ENCODE measurements around the gene ANAPC15.
A peak's percentile ranks its signal among the peaks of the same experiment; 100 is the strongest.

ANAPC15 gene

DNA sequence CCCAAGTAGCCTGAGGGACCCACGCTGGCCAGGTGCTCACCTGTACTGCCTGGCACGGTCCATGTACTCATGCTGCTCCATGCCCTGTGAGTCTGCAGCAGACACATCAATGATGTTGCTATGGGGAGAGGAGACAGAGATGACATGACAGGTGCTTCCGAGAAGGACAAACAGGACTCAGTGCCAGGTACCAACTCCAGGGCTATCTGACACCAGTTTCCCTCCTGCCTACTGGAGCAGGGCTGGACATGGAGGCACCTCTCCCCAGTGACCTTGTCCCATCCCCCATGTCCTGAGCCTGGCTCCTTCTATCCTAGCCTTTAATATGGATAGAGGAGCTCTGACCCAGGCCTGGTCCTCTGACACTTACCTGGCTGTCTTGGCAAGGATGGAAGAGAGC is 13.8 kb downstream of the ANAPC15 start:
- Histone ChIP-seq H3K23ac (ENCODE audit: low read length) (no peak overlapping the region), H3K4me2 (ENCODE audit: low read length) (no peak overlapping the region), H3K4me3 (ENCODE audit: low read length) (no peak overlapping the region), H3K4me1 (ENCODE audit: control insufficient read depth, low read depth, low read length) (peaks cover 5% of the 10 kb centered on the region), H3K79me2 (ENCODE audit: control insufficient read depth, insufficient read depth, low read length) (peaks cover 27% of the 10 kb centered on the region), H3K18ac (ENCODE audit: low read length) (no peak overlapping the region), H3K27ac (ENCODE audit: low read depth, low read length) (no peak overlapping the region), H3K56ac (ENCODE audit: low read length) (no peak overlapping the region), H3K36me3 (ENCODE audit: control insufficient read depth, insufficient read depth, low read length) (peaks cover 8% of the 10 kb centered on the region), H2AK5ac (ENCODE audit: low read length) (no peak overlapping the region), H3K79me1 (ENCODE audit: low read length) (peaks cover 31% of the 10 kb centered on the region), H2BK120ac (ENCODE audit: low read depth, low read length) (no peak overlapping the region), H2BK15ac (replicated peaks; ENCODE audit: low read depth) (no peak overlapping the region), H3K4ac (ENCODE audit: low read depth, low read length) (no peak overlapping the region), H4K8ac (ENCODE audit: low read depth, low read length) (no peak overlapping the region), H4K5ac (ENCODE audit: low read length) (no peak overlapping the region), H3K27me3 (ENCODE audit: insufficient read depth, low read length, poor library complexity) (no peaks in the 10 kb centered on the region), H3K9ac (ENCODE audit: low read length) (no peak overlapping the region), H2BK5ac (ENCODE audit: low read length) (no peak overlapping the region)
- no peak for DNase-seq
- WGBS (ENCODE audit: extremely low coverage, insufficient coverage, low lambda C conversion rate) = no CpG with 5 or more reads among the region's 3 CpGs

DNA sequence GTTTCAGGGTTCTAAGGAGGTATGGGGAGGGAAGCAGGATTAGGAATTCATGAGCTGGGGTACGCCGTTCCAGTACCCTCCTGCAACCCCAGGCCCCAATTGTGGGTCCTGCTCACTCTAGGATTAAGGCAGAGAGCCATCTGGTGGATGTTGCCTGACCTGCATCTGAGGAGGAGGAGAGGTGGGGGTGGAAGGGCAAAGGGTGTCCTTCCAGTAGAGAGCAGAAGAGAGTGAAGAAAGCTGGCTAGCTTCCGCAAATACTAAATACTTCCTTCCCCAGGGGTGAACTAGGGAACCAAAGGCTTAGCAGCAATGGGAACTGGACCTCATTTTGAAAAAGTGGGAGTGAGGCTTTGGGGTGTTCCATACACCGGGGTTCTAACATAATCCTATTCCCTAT is 21.2 kb downstream of the ANAPC15 start:
- H3K56ac ChIP-seq (ENCODE audit: low read length) = no peak overlapping the region
- no peak overlapping the region for H2BK5ac ChIP-seq (ENCODE audit: low read length)
- H3K79me2 ChIP-seq (ENCODE audit: control insufficient read depth, insufficient read depth, low read length) = no peaks in the 10 kb centered on the region
- no peak overlapping the region for H3K23ac ChIP-seq (ENCODE audit: low read length)
- H2BK15ac ChIP-seq (replicated peaks; ENCODE audit: low read depth) = no peak overlapping the region
- H4K5ac ChIP-seq (ENCODE audit: low read length) = no peak overlapping the region
- no CpG with 5 or more reads among the region's 4 CpGs for WGBS (ENCODE audit: extremely low coverage, insufficient coverage, low lambda C conversion rate)
- H3K79me1 ChIP-seq (ENCODE audit: low read length) = no peaks in the 10 kb centered on the region
- H3K27ac ChIP-seq (ENCODE audit: low read depth, low read length) = no peak overlapping the region
- H3K18ac ChIP-seq (ENCODE audit: low read length) = no peak overlapping the region
- no peak overlapping the region for H3K4me3 ChIP-seq (ENCODE audit: low read length)
- H3K4ac ChIP-seq (ENCODE audit: low read depth, low read length) = no peak overlapping the region
- H2BK120ac ChIP-seq (ENCODE audit: low read depth, low read length) = no peak overlapping the region
- peaks cover 2% of the 10 kb centered on the region for H3K36me3 ChIP-seq (ENCODE audit: control insufficient read depth, insufficient read depth, low read length)
- H3K4me1 ChIP-seq (ENCODE audit: control insufficient read depth, low read depth, low read length) = peaks cover 6% of the 10 kb centered on the region
- peak overlapping the region; percentile 8 for H3K9ac ChIP-seq (ENCODE audit: low read length)
- no peak overlapping the region for H2AK5ac ChIP-seq (ENCODE audit: low read length)
- peak; percentile 90 for DNase-seq
- no peak overlapping the region for H3K4me2 ChIP-seq (ENCODE audit: low read length)
- no peak overlapping the region for H4K8ac ChIP-seq (ENCODE audit: low read depth, low read length)
- H3K27me3 ChIP-seq (ENCODE audit: insufficient read depth, low read length, poor library complexity) = no peaks in the 10 kb centered on the region

- H2BK120ac ChIP-seq (ENCODE audit: low read depth, low read length) = no peak overlapping the region
- H3K23ac ChIP-seq (ENCODE audit: low read length) = no peak overlapping the region
- no peak overlapping the region for H2AK5ac ChIP-seq (ENCODE audit: low read length)
- no peak overlapping the region for H3K4me2 ChIP-seq (ENCODE audit: low read length)
- no peak overlapping the region for H2BK5ac ChIP-seq (ENCODE audit: low read length)
- H3K4me1 ChIP-seq (ENCODE audit: control insufficient read depth, low read depth, low read length) = peaks cover 6% of the 10 kb centered on the region
- H3K79me1 ChIP-seq (ENCODE audit: low read length) = no peaks in the 10 kb centered on the region
- no peak overlapping the region for H3K18ac ChIP-seq (ENCODE audit: low read length)
- no peak overlapping the region for H3K4me3 ChIP-seq (ENCODE audit: low read length)
- H3K56ac ChIP-seq (ENCODE audit: low read length) = no peak overlapping the region
- no peaks in the 10 kb centered on the region for H3K36me3 ChIP-seq (ENCODE audit: control insufficient read depth, insufficient read depth, low read length)
- H3K27ac ChIP-seq (ENCODE audit: low read depth, low read length) = peak overlapping the region; percentile 5
- no peaks in the 10 kb centered on the region for H3K79me2 ChIP-seq (ENCODE audit: control insufficient read depth, insufficient read depth, low read length)
- no peak overlapping the region for H4K8ac ChIP-seq (ENCODE audit: low read depth, low read length)
- H3K4ac ChIP-seq (ENCODE audit: low read depth, low read length) = no peak overlapping the region
- DNase-seq = peak; percentile 93
- WGBS (ENCODE audit: extremely low coverage, insufficient coverage, low lambda C conversion rate) = no CpG with 5 or more reads among the region's 4 CpGs
- no peak overlapping the region for H4K5ac ChIP-seq (ENCODE audit: low read length)
- no peak overlapping the region for H2BK15ac ChIP-seq (replicated peaks; ENCODE audit: low read depth)
- no peaks in the 10 kb centered on the region for H3K27me3 ChIP-seq (ENCODE audit: insufficient read depth, low read length, poor library complexity)
- no peak overlapping the region for H3K9ac ChIP-seq (ENCODE audit: low read length)
Observed at GRCh38 chr11:72088076-72088808, 24.3 kb downstream of the ANAPC15 start.

DNA sequence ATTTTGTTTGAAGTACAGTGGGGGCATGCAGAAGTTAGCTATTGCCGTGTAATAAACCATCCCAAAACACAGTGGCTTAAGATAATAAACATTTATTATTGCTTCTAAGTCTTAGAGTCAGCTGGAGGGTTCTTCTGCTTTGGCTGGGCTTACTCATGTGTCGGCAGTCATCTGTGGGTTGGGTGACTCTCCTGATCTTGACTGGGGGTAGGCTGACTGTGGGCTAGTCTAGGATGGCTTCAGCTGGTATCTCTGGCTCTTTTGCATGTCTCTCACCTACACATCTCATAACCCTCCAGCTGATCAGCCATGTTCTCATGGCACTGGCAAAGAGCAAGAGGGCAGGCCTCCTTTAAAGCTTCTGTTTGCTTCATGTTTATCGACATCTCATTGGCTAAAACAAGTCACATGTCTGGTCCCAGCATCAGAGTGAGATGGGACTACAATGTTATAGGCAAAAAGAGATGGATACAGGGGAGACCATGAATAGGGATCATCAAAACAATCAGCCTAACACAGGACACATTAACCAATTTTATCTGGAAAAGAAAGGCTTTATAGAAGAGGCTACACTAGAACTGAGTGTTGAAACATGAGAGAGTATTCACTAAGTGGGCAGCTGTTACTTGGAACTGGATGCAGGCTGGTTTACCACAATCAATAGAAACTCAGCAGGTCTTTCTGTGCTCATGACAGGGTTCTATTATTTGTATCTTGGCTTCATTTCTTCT is 26.7 kb downstream of the ANAPC15 start:
- WGBS (ENCODE audit: extremely low coverage, insufficient coverage, low lambda C conversion rate) = no CpG with 5 or more reads among the region's 3 CpGs
- no peak overlapping the region for H3K18ac ChIP-seq (ENCODE audit: low read length)
- H3K23ac ChIP-seq (ENCODE audit: low read length) = no peak overlapping the region
- H4K8ac ChIP-seq (ENCODE audit: low read depth, low read length) = no peak overlapping the region
- H2AK5ac ChIP-seq (ENCODE audit: low read length) = no peak overlapping the region
- H3K9ac ChIP-seq (ENCODE audit: low read length) = no peak overlapping the region
- no peak overlapping the region for H2BK5ac ChIP-seq (ENCODE audit: low read length)
- no peaks in the 10 kb centered on the region for H3K79me1 ChIP-seq (ENCODE audit: low read length)
- no peak overlapping the region for H3K4me2 ChIP-seq (ENCODE audit: low read length)
- H3K4ac ChIP-seq (ENCODE audit: low read depth, low read length) = no peak overlapping the region
- DNase-seq = peak; percentile 70
- H3K36me3 ChIP-seq (ENCODE audit: control insufficient read depth, insufficient read depth, low read length) = no peaks in the 10 kb centered on the region
- no peak overlapping the region for H2BK120ac ChIP-seq (ENCODE audit: low read depth, low read length)
- no peaks in the 10 kb centered on the region for H3K79me2 ChIP-seq (ENCODE audit: control insufficient read depth, insufficient read depth, low read length)
- peaks cover 4% of the 10 kb centered on the region for H3K4me1 ChIP-seq (ENCODE audit: control insufficient read depth, low read depth, low read length)
- H3K4me3 ChIP-seq (ENCODE audit: low read length) = no peak overlapping the region
- no peak overlapping the region for H3K56ac ChIP-seq (ENCODE audit: low read length)
- H4K5ac ChIP-seq (ENCODE audit: low read length) = no peak overlapping the region
- H3K27ac ChIP-seq (ENCODE audit: low read depth, low read length) = no peak overlapping the region
- no peaks in the 10 kb centered on the region for H3K27me3 ChIP-seq (ENCODE audit: insufficient read depth, low read length, poor library complexity)
- no peak overlapping the region for H2BK15ac ChIP-seq (replicated peaks; ENCODE audit: low read depth)

DNA sequence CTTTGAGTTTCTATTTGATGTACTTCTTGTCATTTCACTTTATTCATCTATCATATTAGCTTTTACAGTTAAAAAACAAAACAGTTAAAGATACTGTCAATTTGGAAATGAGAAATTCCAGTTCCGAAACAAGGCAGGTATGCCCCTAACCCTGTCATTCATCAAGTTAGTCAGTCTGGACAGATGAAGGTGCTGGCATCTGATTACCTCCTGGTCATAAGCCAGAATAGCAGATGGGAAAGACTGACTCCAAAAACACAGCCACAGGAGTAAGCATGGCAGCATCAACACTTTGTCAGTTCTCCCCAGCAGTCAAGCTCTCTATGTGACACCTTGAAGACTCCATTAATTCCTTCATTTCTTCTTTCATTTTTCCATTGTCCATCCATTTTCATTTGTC is 27.5 kb downstream of the ANAPC15 start:
- no peak for DNase-seq
- no peaks in the 10 kb centered on the region for H3K36me3 ChIP-seq (ENCODE audit: control insufficient read depth, insufficient read depth, low read length)
- H3K27me3 ChIP-seq (ENCODE audit: insufficient read depth, low read length, poor library complexity) = no peaks in the 10 kb centered on the region
- no peak overlapping the region for H3K27ac ChIP-seq (ENCODE audit: low read depth, low read length)
- no peak overlapping the region for H4K5ac ChIP-seq (ENCODE audit: low read length)
- H3K79me1 ChIP-seq (ENCODE audit: low read length) = no peaks in the 10 kb centered on the region
- H3K4me2 ChIP-seq (ENCODE audit: low read length) = no peak overlapping the region
- no peak overlapping the region for H2AK5ac ChIP-seq (ENCODE audit: low read length)
- no peak overlapping the region for H3K23ac ChIP-seq (ENCODE audit: low read length)
- H3K9ac ChIP-seq (ENCODE audit: low read length) = no peak overlapping the region
- peaks cover under 1% of the 10 kb centered on the region for H3K79me2 ChIP-seq (ENCODE audit: control insufficient read depth, insufficient read depth, low read length)
- H3K56ac ChIP-seq (ENCODE audit: low read length) = no peak overlapping the region
- H3K4me1 ChIP-seq (ENCODE audit: control insufficient read depth, low read depth, low read length) = peaks cover 4% of the 10 kb centered on the region
- no peak overlapping the region for H2BK15ac ChIP-seq (replicated peaks; ENCODE audit: low read depth)
- H3K4ac ChIP-seq (ENCODE audit: low read depth, low read length) = no peak overlapping the region
- H3K4me3 ChIP-seq (ENCODE audit: low read length) = no peak overlapping the region
- H2BK120ac ChIP-seq (ENCODE audit: low read depth, low read length) = no peak overlapping the region
- H2BK5ac ChIP-seq (ENCODE audit: low read length) = no peak overlapping the region
- WGBS (ENCODE audit: extremely low coverage, insufficient coverage, low lambda C conversion rate) = no CpG with 5 or more reads among the region's 1 CpG
- no peak overlapping the region for H3K18ac ChIP-seq (ENCODE audit: low read length)
- H4K8ac ChIP-seq (ENCODE audit: low read depth, low read length) = no peak overlapping the region
